NT2/D1 (cell line): Measurements from ENCODE around the gene PERCC1.

Experiments
- SUZ12 ChIP-seq: IDR thresholded peaks from 2 replicates; pipeline ENCODE4 v1.6.1; 2011; ENCODE audit not compliant: insufficient read length, insufficient read depth; ENCODE audit errors: extremely low read depth
- YY1 ChIP-seq: IDR thresholded peaks from 2 replicates; pipeline ENCODE4 v1.6.1; 2011; ENCODE audit not compliant: insufficient read length, insufficient read depth
- ZNF274 ChIP-seq: IDR thresholded peaks from 2 replicates; pipeline ENCODE4 v1.6.1; 2011; ENCODE audit warnings: mild to moderate bottlenecking, low read depth, low read length

GRCh38 chr16:1477033-1477432 is 46.2 kb downstream of the PERCC1 start:
- TF ChIP-seq ZNF274 (no peak), YY1 (no peak), SUZ12 (no peak)
